NCI-H774 (cell line): Measurements from ENCODE around the gene WDFY4.

Experiments
- DNase-seq: peaks from one replicate; lab custom pipeline; 2025; lab: John Stamatoyannopoulos, UW

Gene WDFY4

GRCh38 chr10:48772059-48772458 lies 87.4 kb downstream of the WDFY4 start:
- DNase-seq = no peak

GRCh38 chr10:48773580-48773979 lies 88.9 kb downstream of the WDFY4 start:
- DNase-seq = no peak

GRCh38 chr10:48774416-48775205 lies 89.9 kb downstream of the WDFY4 start:
- no peak for DNase-seq

- no peak for DNase-seq
These were observed 90.5 kb downstream of the WDFY4 start for GRCh38 chr10:48775206-48775517.

- DNase-seq = no peak
These were observed 91.4 kb downstream of the WDFY4 start for GRCh38 chr10:48776005-48776522.

GRCh38 chr10:48776528-48776927 lies 91.9 kb downstream of the WDFY4 start:
- DNase-seq = no peak

GRCh38 chr10:48777110-48777509 lies 92.4 kb downstream of the WDFY4 start:
- DNase-seq = no peak

- no peak for DNase-seq
These were observed 93.7 kb downstream of the WDFY4 start for GRCh38 chr10:48778193-48778857.

- no peak for DNase-seq
These were observed 94.4 kb downstream of the WDFY4 start for GRCh38 chr10:48779077-48779476.

GRCh38 chr10:48779546-48780152 lies 95.0 kb downstream of the WDFY4 start:
- no peak for DNase-seq

GRCh38 chr10:48780341-48780740 lies 95.7 kb downstream of the WDFY4 start:
- no peak for DNase-seq

- no peak for DNase-seq
These were observed 97.7 kb downstream of the WDFY4 start for GRCh38 chr10:48782386-48782785.

- DNase-seq = no peak
These were observed 99.4 kb downstream of the WDFY4 start for GRCh38 chr10:48784031-48784430.

- DNase-seq = no peak
These were observed 101.1 kb downstream of the WDFY4 start for GRCh38 chr10:48785796-48786195.

- DNase-seq = no peak
These were observed 102.1 kb downstream of the WDFY4 start for GRCh38 chr10:48786606-48787282.

GRCh38 chr10:48788554-48788953 lies 103.9 kb downstream of the WDFY4 start:
- no peak for DNase-seq

GRCh38 chr10:48789486-48790456 lies 105.1 kb downstream of the WDFY4 start:
- DNase-seq = no peak

GRCh38 chr10:48790457-48791044 lies 105.9 kb downstream of the WDFY4 start:
- no peak for DNase-seq

- peak; percentile 37 for DNase-seq
These were observed 106.7 kb downstream of the WDFY4 start for GRCh38 chr10:48791267-48791928.

- no peak for DNase-seq
These were observed 107.4 kb downstream of the WDFY4 start for GRCh38 chr10:48792121-48792520.
